Loucy (cell line): ENCODE measurements around the gene ZNF341.
A peak's percentile ranks its signal among the peaks of the same experiment; 100 is the strongest.

Experiments
- H2AFZ ChIP-seq: fragments of 200-600 bp; sonication (generic); 2 replicates; pipeline ENCODE4 v1.6.0; 2016; ENCODE audit warnings: antibody characterized with exemption, mild to moderate bottlenecking, low read length, moderate library complexity
- H3F3A ChIP-seq: fragments of 200-600 bp; 2 replicates; pipeline ENCODE4 v1.6.0; 2016; ENCODE audit warnings: antibody characterized with exemption, low read depth, mild to moderate bottlenecking
- H3K27me3 ChIP-seq: fragments of 200-600 bp; sonication (generic); 2 replicates; pipeline ENCODE4 v1.6.1; 2014; ENCODE audit warnings: low read length, mild to moderate bottlenecking; ENCODE audit not compliant: insufficient read depth, poor library complexity, severe bottlenecking
- H3K36me3 ChIP-seq: fragments of 200-600 bp; sonication (generic); 2 replicates; pipeline ENCODE4 v1.6.1; 2016; ENCODE audit warnings: low read length; ENCODE audit not compliant: insufficient read depth
- H3K4me1 ChIP-seq: fragments of 200-600 bp; sonication (generic); 2 replicates; pipeline ENCODE4 v1.5.1; 2014; ENCODE audit warnings: low read length, mild to moderate bottlenecking; ENCODE audit not compliant: insufficient read depth, poor library complexity, severe bottlenecking
- H3K4me2 ChIP-seq: fragments of 200-600 bp; sonication (generic); 2 replicates; pipeline ENCODE4 v1.6.0; 2014; ENCODE audit warnings: antibody characterized with exemption, low read length, low read depth, mild to moderate bottlenecking; ENCODE audit not compliant: poor library complexity, severe bottlenecking
- H3K4me3 ChIP-seq: fragments of 200-600 bp; sonication (generic); 2 replicates; pipeline ENCODE4 v1.5.1; 2014; ENCODE audit warnings: low read length, mild to moderate bottlenecking, mixed read lengths; ENCODE audit not compliant: poor library complexity, severe bottlenecking
- H3K79me2 ChIP-seq: fragments of 200-600 bp; sonication (generic); 2 replicates; pipeline ENCODE4 v1.6.1; 2014; ENCODE audit warnings: low read length; ENCODE audit not compliant: insufficient read depth
- H3K9ac ChIP-seq: fragments of 200-600 bp; sonication (generic); 2 replicates; pipeline ENCODE4 v1.6.0; 2014; ENCODE audit warnings: mild to moderate bottlenecking, low read depth, low read length, moderate library complexity; ENCODE audit not compliant: poor library complexity, severe bottlenecking
- H3K9me2 ChIP-seq: fragments of 200-600 bp; sonication (generic); replicated peaks from 2 replicates; pipeline ENCODE4 v1.6.1; 2016; ENCODE audit warnings: low read depth, low read length, mixed read lengths
- H3K9me3 ChIP-seq: fragments of 200-600 bp; sonication (generic); 2 replicates; pipeline ENCODE4 v1.6.1; 2014; ENCODE audit warnings: mild to moderate bottlenecking, antibody characterized with exemption, low read length, low read depth; ENCODE audit not compliant: insufficient read depth
- H4K20me1 ChIP-seq: fragments of 200-600 bp; sonication (generic); 2 replicates; pipeline ENCODE4 v1.6.0; 2014; ENCODE audit warnings: antibody characterized with exemption, low read length, mild to moderate bottlenecking; ENCODE audit not compliant: insufficient read depth, poor library complexity, severe bottlenecking
- CTCF ChIP-seq: fragments of 200-600 bp; sonication (generic); conservative IDR thresholded peaks from 2 replicates; pipeline ENCODE4 v1.5.1; 2014; ENCODE audit warnings: mild to moderate bottlenecking, antibody characterized with exemption, low read length
- EZH2phosphoT487 ChIP-seq: fragments of 200-600 bp; IDR thresholded peaks from 2 replicates; pipeline ENCODE4 v1.6.1; 2018; ENCODE audit warnings: antibody characterized with exemption, mild to moderate bottlenecking, moderate library complexity, borderline replicate concordance

The ZNF341 gene

GRCh38 chr20:33687993-33688937 lies 43.5 kb upstream of the ZNF341 start:
- Histone ChIP-seq H3K9me2 (no peaks in the 10 kb centered on the region), H3K36me3 (no peaks in the 10 kb centered on the region), H3K9ac (no peak overlapping the region), H2AFZ (no peak overlapping the region), H3K79me2 (peaks cover 25% of the 10 kb centered on the region), H3K27me3 (no peaks in the 10 kb centered on the region), H3K4me1 (peaks cover 41% of the 10 kb centered on the region), H3K4me2 (peak overlapping the region; percentile 69), H3F3A (peaks cover 8% of the 10 kb centered on the region; the same call in 1 of the 2 replicates), H3K9me3 (no peaks in the 10 kb centered on the region), H3K4me3 (no peak overlapping the region), H4K20me1 (peaks cover 19% of the 10 kb centered on the region)
- TF ChIP-seq CTCF = no peak
- no peak for TF ChIP-seq EZH2phosphoT487

GRCh38 chr20:33688938-33689424 lies 42.8 kb upstream of the ZNF341 start:
- Histone ChIP-seq H3K4me1 (peaks cover 38% of the 10 kb centered on the region), H3K27me3 (no peaks in the 10 kb centered on the region), H4K20me1 (peaks cover 12% of the 10 kb centered on the region), H3K4me3 (no peak overlapping the region), H3K9ac (no peak overlapping the region), H3K9me2 (no peaks in the 10 kb centered on the region), H2AFZ (no peak overlapping the region), H3K79me2 (peaks cover 17% of the 10 kb centered on the region), H3F3A (peaks cover 8% of the 10 kb centered on the region; the same call in 1 of the 2 replicates), H3K36me3 (no peaks in the 10 kb centered on the region), H3K4me2 (peak overlapping the region; percentile 69), H3K9me3 (no peaks in the 10 kb centered on the region)
- TF ChIP-seq EZH2phosphoT487 = no peak
- TF ChIP-seq CTCF = no peak

GRCh38 chr20:33689493-33689892 lies 42.3 kb upstream of the ZNF341 start:
- peaks cover 7% of the 10 kb centered on the region for H4K20me1 ChIP-seq
- H3K27me3 ChIP-seq = no peaks in the 10 kb centered on the region
- no peak overlapping the region for H2AFZ ChIP-seq
- H3K36me3 ChIP-seq = no peaks in the 10 kb centered on the region
- peak overlapping the region; percentile 69 for H3K4me2 ChIP-seq
- H3K9ac ChIP-seq = peak overlapping the region; percentile 44
- peak overlapping the region; percentile 56 for H3K4me3 ChIP-seq
- peaks cover 33% of the 10 kb centered on the region for H3K4me1 ChIP-seq
- no peak for TF ChIP-seq CTCF
- peaks cover 12% of the 10 kb centered on the region for H3K79me2 ChIP-seq
- peaks cover 8% of the 10 kb centered on the region; the same call in 1 of the 2 replicates for H3F3A ChIP-seq
- H3K9me2 ChIP-seq = no peaks in the 10 kb centered on the region
- H3K9me3 ChIP-seq = no peaks in the 10 kb centered on the region
